ENCODE data around the gene BTBD6. TPM values are rescaled to one million over a fixed set of nuclear protein-coding genes. Genes with fewer than 3 reads are reported as not detected.

Gene BTBD6
- total RNA-seq, 4 donors from 2014 or later = 41.0 to 52.7 (median 46.9) TPM

DNA sequence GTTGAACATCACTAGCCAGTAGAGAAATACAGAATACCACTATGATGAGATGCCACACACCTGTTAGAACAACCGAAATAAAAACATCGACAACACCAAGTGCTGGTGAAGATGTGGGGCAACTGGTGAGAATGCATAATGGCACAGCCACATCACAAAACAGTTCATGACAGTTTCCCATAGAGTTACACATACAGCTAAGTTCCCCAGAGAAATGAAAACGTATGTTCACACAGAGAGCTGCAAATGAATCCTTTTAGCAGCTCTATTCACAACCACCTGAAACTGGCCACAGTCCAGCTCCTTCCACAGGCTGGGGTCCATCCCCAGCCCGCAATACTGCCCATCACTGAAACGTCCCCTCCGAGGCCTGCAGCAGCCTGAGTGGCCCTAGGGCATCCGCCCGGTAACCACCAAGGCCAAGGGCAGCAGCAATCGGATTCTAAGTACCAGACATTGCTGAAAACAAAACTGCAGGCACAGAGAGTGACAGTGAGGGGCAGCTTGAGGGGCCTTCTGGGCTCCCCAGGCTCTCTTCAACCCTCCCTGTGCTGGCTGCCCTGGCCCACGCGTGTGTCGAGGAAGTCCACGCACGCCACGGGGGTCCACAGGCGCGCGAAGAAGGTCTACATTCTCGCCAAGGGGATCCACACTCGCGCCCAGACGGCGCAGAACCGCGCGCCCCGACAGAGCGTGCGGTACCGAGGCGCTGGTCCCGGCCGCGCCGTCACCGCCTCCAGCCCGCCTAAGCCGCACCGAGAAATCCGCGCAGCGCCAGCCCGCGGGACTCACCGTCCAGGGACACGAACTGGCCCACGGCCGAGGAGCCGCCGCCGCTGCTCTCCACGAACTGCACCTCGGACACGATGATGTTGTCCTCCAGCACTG is 51.6 kb downstream of the BTBD6 start:
- Histone ChIP-seq H3K4me3 (peak overlapping the region; percentile 74 to 86 (median 82)), H3K9me3 (no peaks in the 10 kb centered on the region), H3K27me3 (no peaks in the 10 kb centered on the region), H3K27ac (peak overlapping the region; percentile 89 to 99 (median 97)), H3K4me1 (peaks cover 11 to 56% (median 13%) of the 10 kb centered on the region in 3 donors), H3K36me3 (no peaks in the 10 kb centered on the region)
- no peak for TF ChIP-seq POLR2A (IDR thresholded peaks at IDR 0.05)
- TF ChIP-seq, protein P1, sequence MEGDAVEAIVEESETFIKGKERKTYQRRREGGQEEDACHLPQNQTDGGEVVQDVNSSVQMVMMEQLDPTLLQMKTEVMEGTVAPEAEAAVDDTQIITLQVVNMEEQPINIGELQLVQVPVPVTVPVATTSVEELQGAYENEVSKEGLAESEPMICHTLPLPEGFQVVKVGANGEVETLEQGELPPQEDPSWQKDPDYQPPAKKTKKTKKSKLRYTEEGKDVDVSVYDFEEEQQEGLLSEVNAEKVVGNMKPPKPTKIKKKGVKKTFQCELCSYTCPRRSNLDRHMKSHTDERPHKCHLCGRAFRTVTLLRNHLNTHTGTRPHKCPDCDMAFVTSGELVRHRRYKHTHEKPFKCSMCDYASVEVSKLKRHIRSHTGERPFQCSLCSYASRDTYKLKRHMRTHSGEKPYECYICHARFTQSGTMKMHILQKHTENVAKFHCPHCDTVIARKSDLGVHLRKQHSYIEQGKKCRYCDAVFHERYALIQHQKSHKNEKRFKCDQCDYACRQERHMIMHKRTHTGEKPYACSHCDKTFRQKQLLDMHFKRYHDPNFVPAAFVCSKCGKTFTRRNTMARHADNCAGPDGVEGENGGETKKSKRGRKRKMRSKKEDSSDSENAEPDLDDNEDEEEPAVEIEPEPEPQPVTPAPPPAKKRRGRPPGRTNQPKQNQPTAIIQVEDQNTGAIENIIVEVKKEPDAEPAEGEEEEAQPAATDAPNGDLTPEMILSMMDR (IDR thresholded peaks at IDR 0.05) = no peak
- WGBS, 2 donors = 17 to 30% methylated on average over 8 to 14 of the region's 54 CpGs
- DNase-seq = no peak
- intact Hi-C loops (cut with DNase I) = no loop called here

Other genes with a start within 250 kb of the BTBD6 start
- 10 to 100 TPM; 15.3 to 35.0 (median 23.3) TPM for gene CDCA4, start 227.4 kb upstream of the BTBD6 start, total RNA-seq
- gene GPR132, start 183.1 kb upstream of the BTBD6 start, total RNA-seq = 1 to 10 TPM in 3 of 4 donors, under 1 TPM in 1; 0.79 to 5.0 (median 1.6) TPM
- gene JAG2, start 79.8 kb upstream of the BTBD6 start, total RNA-seq = 10 to 100 TPM; 20.7 to 29.4 (median 23.3) TPM
- gene NUDT14, start 67.2 kb upstream of the BTBD6 start, total RNA-seq = 10 to 100 TPM in 3 of 4 donors, 1 to 10 TPM in 1; 9.7 to 17.6 (median 15.4) TPM
- 10 to 100 TPM; 22.2 to 37.9 (median 26.2) TPM for gene BRF1, start 52.5 kb downstream of the BTBD6 start, total RNA-seq
- 10 to 100 TPM; 20.2 to 42.3 (median 30.9) TPM for gene PACS2, start 66.2 kb downstream of the BTBD6 start, total RNA-seq
- gene TEX22, start 150.0 kb downstream of the BTBD6 start, total RNA-seq = under 1 TPM in 1 of 4 donors, not detected in 3; 0.57 TPM
- gene MTA1, start 171.3 kb downstream of the BTBD6 start, total RNA-seq = 10 to 100 TPM; 19.9 to 64.7 (median 39.6) TPM
- 100 to 1,000 TPM in 2 of 4 donors, 10 to 100 TPM in 2; 44.2 to 118 (median 80.7) TPM for gene CRIP2, start 226.3 kb downstream of the BTBD6 start, total RNA-seq
- 10 to 100 TPM in 3 of 4 donors, 1 to 10 TPM in 1; 8.2 to 35.6 (median 24.7) TPM for gene CRIP1, start 238.4 kb downstream of the BTBD6 start, total RNA-seq
- 10 to 100 TPM in 1 of 4 donors, 1 to 10 TPM in 3; 7.1 to 12.8 (median 7.6) TPM for gene TEDC1, start 242.7 kb downstream of the BTBD6 start, total RNA-seq

Measured in esophagus squamous epithelium (tissue), 5 donors.